HG02870 (cell line): Measurements from ENCODE around the gene TTBK2.

Source experiments
- ATAC-seq: cut with Tn5 transposase; IDR thresholded peaks from one replicate; pipeline ENCODE4 v1.9.1; 2021; ENCODE audit warnings: mild to moderate bottlenecking, moderate library complexity; ENCODE audit not compliant: unreplicated experiment

The TTBK2 gene

DNA sequence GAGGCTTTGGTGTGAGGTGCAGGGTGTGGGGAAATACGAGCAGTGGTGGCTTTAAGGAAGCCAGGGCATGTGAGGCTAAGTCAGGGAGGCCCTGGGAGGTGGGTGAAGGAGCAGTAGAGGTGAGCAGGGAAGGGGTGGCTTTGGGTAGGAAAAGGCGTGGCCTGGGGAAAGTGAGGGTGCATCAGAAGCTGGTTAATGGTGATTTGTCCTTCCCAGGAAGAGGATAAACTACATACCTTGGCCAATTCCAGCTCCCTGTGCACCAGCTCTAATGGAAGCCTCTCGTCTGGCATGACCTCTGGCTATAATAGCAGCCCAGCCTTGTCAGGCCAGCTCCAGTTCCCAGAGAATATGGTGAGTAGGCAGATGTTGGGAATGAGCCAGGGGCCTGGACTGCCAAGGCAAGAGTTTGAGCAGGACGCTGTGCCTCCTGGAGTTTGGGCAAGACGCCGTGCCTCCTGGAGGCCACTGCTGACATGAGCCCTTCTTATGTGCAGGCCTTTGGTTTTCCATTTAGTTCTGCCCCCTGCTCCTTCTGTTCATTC, 225.0 kb downstream of the TTBK2 start:
- no peak for ATAC-seq

- ATAC-seq: no peak
Measured at GRCh38 chr15:42694398-42694797, 226.2 kb downstream of the TTBK2 start.

GRCh38 chr15:42693942-42694341, 226.6 kb downstream of the TTBK2 start:
- ATAC-seq: no peak

- ATAC-seq: no peak
Measured at GRCh38 chr15:42693496-42693895, 227.1 kb downstream of the TTBK2 start.

GRCh38 chr15:42692997-42693396, 227.6 kb downstream of the TTBK2 start:
- no peak for ATAC-seq

GRCh38 chr15:42692536-42692935, 228.0 kb downstream of the TTBK2 start:
- ATAC-seq: no peak

DNA sequence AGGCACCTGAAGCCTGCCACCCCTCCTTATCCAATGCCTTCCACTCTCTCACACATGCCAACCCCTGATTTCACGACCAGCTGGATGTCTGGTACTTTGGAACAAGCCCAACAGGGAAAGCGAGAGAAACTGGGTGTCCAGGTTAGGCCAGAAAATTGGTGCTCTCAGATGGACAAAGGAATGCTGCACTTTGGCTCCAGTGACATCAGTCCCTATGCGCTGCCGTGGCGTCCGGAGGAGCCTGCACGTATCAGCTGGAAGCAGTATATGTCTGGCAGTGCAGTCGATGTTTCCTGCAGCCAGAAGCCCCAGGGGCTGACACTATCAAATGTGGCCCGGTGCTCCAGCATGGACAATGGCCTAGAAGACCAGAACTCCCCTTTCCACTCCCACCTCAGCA, 228.8 kb downstream of the TTBK2 start:
- no peak for ATAC-seq

- ATAC-seq: no peak
Measured at GRCh38 chr15:42691308-42691707, 229.3 kb downstream of the TTBK2 start.
